Rectal smooth muscle tissue (tissue), 1 donor: ENCODE results near the gene PLEKHH2.

Experiments used
- H3K27ac ChIP-seq: one replicate; pipeline ENCODE4 v1.7.0; 2013; ENCODE audit warnings: low read depth, low read length, inconsistent platforms
- H3K27me3 ChIP-seq: one replicate; pipeline ENCODE4 v1.7.0; 2013; ENCODE audit warnings: low read length; ENCODE audit not compliant: control insufficient read depth, insufficient read depth
- H3K36me3 ChIP-seq: one replicate; pipeline ENCODE4 v1.7.0; 2013; ENCODE audit warnings: low read length; ENCODE audit not compliant: control insufficient read depth, insufficient read depth
- H3K4me1 ChIP-seq: one replicate; pipeline ENCODE4 v1.7.0; 2013; ENCODE audit warnings: low read length; ENCODE audit not compliant: control insufficient read depth, insufficient read depth
- H3K4me3 ChIP-seq: one replicate; pipeline ENCODE4 v1.7.0; 2013; ENCODE audit warnings: low read length
- H3K9ac ChIP-seq: one replicate; pipeline ENCODE4 v1.7.0; 2013; ENCODE audit warnings: low read length

The PLEKHH2 gene

DNA sequence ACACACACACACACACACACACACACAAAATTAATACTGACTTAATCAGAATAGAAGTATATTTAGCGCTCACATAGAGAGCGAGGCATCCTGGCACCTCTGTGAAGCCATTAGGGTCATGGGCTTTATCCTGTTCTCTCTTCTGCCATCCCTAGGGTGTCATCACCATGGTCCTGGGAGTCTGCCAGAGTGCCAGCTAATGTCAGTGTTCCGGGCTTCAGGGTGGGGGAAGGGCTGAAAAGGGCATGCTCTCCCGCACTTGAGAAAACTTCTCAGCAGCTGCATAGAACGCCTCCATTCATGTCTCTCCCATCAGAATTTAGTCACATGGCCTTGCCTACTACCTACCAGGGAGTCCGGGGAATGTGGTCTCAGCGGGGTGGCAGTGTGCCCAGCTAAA, 117.1 kb downstream of the PLEKHH2 start:
- H3K27me3 ChIP-seq, result no peaks in the 10 kb centered on the region
- H3K36me3 ChIP-seq, result no peaks in the 10 kb centered on the region
- no peaks in the 10 kb centered on the region for H3K4me1 ChIP-seq
- H3K9ac ChIP-seq, result no peak overlapping the region
- no peak overlapping the region for H3K4me3 ChIP-seq
- no peak overlapping the region for H3K27ac ChIP-seq

- no peak overlapping the region for H3K9ac ChIP-seq
- H3K4me3 ChIP-seq, result no peak overlapping the region
- H3K27ac ChIP-seq, result no peak overlapping the region
- H3K36me3 ChIP-seq, result no peaks in the 10 kb centered on the region
- no peaks in the 10 kb centered on the region for H3K4me1 ChIP-seq
- no peaks in the 10 kb centered on the region for H3K27me3 ChIP-seq
These were observed 121.7 kb downstream of the PLEKHH2 start for GRCh38 chr2:43758739-43759138.

GRCh38 chr2:43759195-43759594, 122.1 kb downstream of the PLEKHH2 start:
- no peaks in the 10 kb centered on the region for H3K4me1 ChIP-seq
- no peaks in the 10 kb centered on the region for H3K36me3 ChIP-seq
- no peak overlapping the region for H3K27ac ChIP-seq
- no peak overlapping the region for H3K4me3 ChIP-seq
- H3K9ac ChIP-seq, result no peak overlapping the region
- H3K27me3 ChIP-seq, result no peaks in the 10 kb centered on the region

- H3K4me3 ChIP-seq, result no peak overlapping the region
- no peak overlapping the region for H3K27ac ChIP-seq
- no peak overlapping the region for H3K9ac ChIP-seq
- H3K4me1 ChIP-seq, result no peaks in the 10 kb centered on the region
- no peaks in the 10 kb centered on the region for H3K27me3 ChIP-seq
- H3K36me3 ChIP-seq, result no peaks in the 10 kb centered on the region
These were observed 125.2 kb downstream of the PLEKHH2 start for GRCh38 chr2:43762286-43762685.

DNA sequence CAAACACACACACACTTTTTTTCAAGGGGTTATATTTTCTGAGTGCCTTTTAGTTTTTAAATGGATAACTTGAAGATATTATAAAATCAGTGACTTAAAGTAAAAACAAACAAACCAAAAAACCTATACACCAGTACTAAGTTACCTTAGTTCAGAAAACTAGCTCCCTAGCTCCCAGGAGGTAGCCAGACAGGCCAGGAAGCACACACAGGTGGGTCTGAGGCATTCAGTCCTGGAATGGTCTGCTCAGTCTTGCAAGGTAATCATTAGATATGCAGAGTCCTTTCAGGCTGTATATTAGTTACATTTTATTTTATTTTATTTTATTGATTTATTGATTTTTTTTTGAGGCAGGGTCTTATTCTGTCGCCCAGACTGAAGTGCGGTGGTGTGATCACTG, 126.0 kb downstream of the PLEKHH2 start:
- no peak overlapping the region for H3K9ac ChIP-seq
- no peak overlapping the region for H3K27ac ChIP-seq
- H3K36me3 ChIP-seq, result no peaks in the 10 kb centered on the region

DNA sequence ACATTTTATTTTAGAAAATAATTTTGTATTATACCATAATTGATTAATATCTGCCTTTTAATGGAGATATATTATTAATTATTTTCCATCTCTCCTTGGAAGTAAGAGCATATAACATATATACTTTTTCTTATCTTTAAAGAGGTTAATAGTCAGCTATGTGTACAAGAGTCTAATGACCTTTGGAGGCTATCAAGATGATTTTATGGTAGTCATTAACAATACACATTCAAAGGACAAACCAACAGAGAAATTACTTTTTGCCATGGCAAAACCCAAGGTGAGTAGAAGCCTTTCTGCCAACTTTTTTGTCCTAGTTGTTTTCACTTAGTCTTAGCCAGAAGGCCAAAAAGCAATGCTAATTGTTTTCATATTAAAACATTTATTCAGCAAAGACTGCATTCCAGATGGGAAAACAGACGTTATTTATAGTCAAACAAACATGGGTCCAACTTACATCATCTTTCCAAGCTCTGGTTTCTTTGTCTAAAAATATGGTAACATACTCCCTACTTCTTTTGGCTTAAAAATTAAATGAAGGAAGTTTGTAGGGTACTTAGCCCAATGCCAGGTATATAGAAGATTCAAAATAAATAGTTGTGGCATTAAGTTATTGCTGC, 127.1 kb downstream of the PLEKHH2 start:
- no peak overlapping the region for H3K9ac ChIP-seq
- no peaks in the 10 kb centered on the region for H3K36me3 ChIP-seq
- H3K27me3 ChIP-seq, result no peaks in the 10 kb centered on the region
- no peaks in the 10 kb centered on the region for H3K4me1 ChIP-seq
- H3K27ac ChIP-seq, result no peak overlapping the region
- H3K4me3 ChIP-seq, result no peak overlapping the region

More for the DNA sequence above, 126.0 kb downstream of the PLEKHH2 start:
- Histone ChIP-seq H3K4me3 (no peak overlapping the region), H3K4me1 (no peaks in the 10 kb centered on the region), H3K27me3 (no peaks in the 10 kb centered on the region)

- H3K9ac ChIP-seq, result no peak overlapping the region
- no peaks in the 10 kb centered on the region for H3K27me3 ChIP-seq
- H3K27ac ChIP-seq, result no peak overlapping the region
- H3K4me3 ChIP-seq, result no peak overlapping the region
- no peaks in the 10 kb centered on the region for H3K4me1 ChIP-seq
- H3K36me3 ChIP-seq, result no peaks in the 10 kb centered on the region
These were observed 128.9 kb downstream of the PLEKHH2 start for GRCh38 chr2:43766006-43766405.

- H3K27me3 ChIP-seq, result no peaks in the 10 kb centered on the region
- H3K27ac ChIP-seq, result peak within 1 kb of the TSS; percentile 88
- no peaks in the 10 kb centered on the region for H3K36me3 ChIP-seq
- peak within 1 kb of the TSS; percentile 90 for H3K4me3 ChIP-seq
- H3K4me1 ChIP-seq, result peaks cover 3% of the 10 kb centered on the region
- H3K9ac ChIP-seq, result peak within 1 kb of the TSS; percentile 51
These were observed 137.0 kb downstream of the PLEKHH2 start, which contains the start of gene DYNC2LI1 for GRCh38 chr2:43773876-43774613. DYNC2LI1 (plus strand) TSS chr2:43774039; CDS start chr2:43774139, 100 bp downstream.

- peaks cover 3% of the 10 kb centered on the region for H3K4me1 ChIP-seq
- H3K27me3 ChIP-seq, result no peaks in the 10 kb centered on the region
- no peak overlapping the region for H3K9ac ChIP-seq
- peak overlapping the region; percentile 90 for H3K4me3 ChIP-seq
- peak overlapping the region; percentile 88 for H3K27ac ChIP-seq
- no peaks in the 10 kb centered on the region for H3K36me3 ChIP-seq
These were observed 137.6 kb downstream of the PLEKHH2 start for GRCh38 chr2:43774617-43775016.

GRCh38 chr2:43776324-43776723, 139.3 kb downstream of the PLEKHH2 start:
- Histone ChIP-seq H3K27ac (no peak overlapping the region), H3K4me1 (peaks cover 3% of the 10 kb centered on the region), H3K9ac (no peak overlapping the region), H3K4me3 (no peak overlapping the region), H3K27me3 (no peaks in the 10 kb centered on the region), H3K36me3 (no peaks in the 10 kb centered on the region)

DNA sequence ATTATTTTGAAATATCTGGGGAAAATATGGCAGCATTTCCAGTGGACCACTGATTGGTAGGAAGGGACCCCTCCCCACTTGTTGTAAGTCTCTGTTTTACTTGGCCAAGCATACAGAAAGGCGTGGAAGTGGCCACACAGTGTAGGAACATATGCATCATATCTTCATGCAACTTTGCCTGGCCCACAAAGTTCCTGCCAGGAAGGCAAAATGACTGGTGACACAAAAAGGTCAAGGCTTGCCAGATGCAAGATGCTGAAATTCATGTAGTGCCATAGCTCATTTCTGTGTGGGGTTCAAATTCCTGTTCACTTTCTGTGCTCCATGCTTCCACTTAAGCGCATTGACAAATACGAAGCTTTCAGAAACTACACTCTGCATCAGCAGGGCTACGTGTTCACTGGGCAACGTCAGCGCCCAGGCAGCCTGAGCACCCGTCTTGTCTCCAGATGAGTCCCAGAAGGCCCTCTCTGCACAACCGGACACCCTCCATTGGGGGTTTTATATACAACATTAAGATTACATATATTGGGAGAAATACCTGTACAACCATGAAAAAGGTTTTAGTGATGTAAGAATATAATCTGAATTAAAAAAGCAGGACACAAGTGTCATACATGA, 140.4 kb downstream of the PLEKHH2 start:
- H3K4me3 ChIP-seq, result no peak overlapping the region
- H3K4me1 ChIP-seq, result peaks cover 3% of the 10 kb centered on the region
- no peak overlapping the region for H3K27ac ChIP-seq
- H3K36me3 ChIP-seq, result no peaks in the 10 kb centered on the region
- no peak overlapping the region for H3K9ac ChIP-seq
- H3K27me3 ChIP-seq, result no peaks in the 10 kb centered on the region

- H3K9ac ChIP-seq, result no peak overlapping the region
- no peak overlapping the region for H3K4me3 ChIP-seq
- H3K27me3 ChIP-seq, result no peaks in the 10 kb centered on the region
- no peak overlapping the region for H3K27ac ChIP-seq
- peaks cover 3% of the 10 kb centered on the region for H3K4me1 ChIP-seq
- no peaks in the 10 kb centered on the region for H3K36me3 ChIP-seq
These were observed 141.2 kb downstream of the PLEKHH2 start for GRCh38 chr2:43778233-43778632.
